Lung (tissue), 12 donors: ENCODE measurements around the gene RHOH. TPM values are rescaled to one million over a fixed set of nuclear protein-coding genes. Genes with fewer than 3 reads are reported as not detected.
"Not testable (repeated sequence)": the region's sequence is repeated elsewhere in the genome, so short reads cannot be mapped to it uniquely, and the experiment has no call there.

Experiments used
- ATAC-seq: fragments of 200-7000 bp; cut with Tn5 transposase; one replicate; pipeline ENCODE4 v1.9.1; 2020; ENCODE audit warnings: moderate number of reproducible peaks; ENCODE audit not compliant: insufficient read depth, low FRiP score
- DNase-seq, 3 donors: peaks; one replicate each; pipeline ENCODE4 v3.0.0-alpha.2; 2013 to 2017
- H3K27ac ChIP-seq, 2 donors: one replicate each; pipeline ENCODE4 v1.5.1; 2013; ENCODE audit warnings: mild to moderate bottlenecking in 2 of 2, moderate library complexity in 2 of 2, control low read depth in 1 of 2, inconsistent platforms in 1 of 2, low read depth in 1 of 2, low read length in 1 of 2
- H3K27me3 ChIP-seq, 3 donors: one replicate each; pipeline ENCODE4 v1.5.1; 2013; ENCODE audit warnings: low read length in 2 of 3; ENCODE audit not compliant: control insufficient read depth in 3 of 3, insufficient read depth in 3 of 3
- H3K36me3 ChIP-seq, 4 donors: one replicate each; pipeline ENCODE4 v1.5.1; 2013; ENCODE audit warnings: low read length in 4 of 4, mild to moderate bottlenecking in 1 of 4, moderate library complexity in 1 of 4; ENCODE audit not compliant: control insufficient read depth in 4 of 4, insufficient read depth in 4 of 4
- H3K4me1 ChIP-seq, 5 donors: one replicate each; pipeline ENCODE4 v1.5.1; 2013; ENCODE audit warnings: low read length in 5 of 5, mild to moderate bottlenecking in 2 of 5, moderate library complexity in 1 of 5; ENCODE audit not compliant: control insufficient read depth in 5 of 5, insufficient read depth in 5 of 5
- H3K4me3 ChIP-seq: one replicate; pipeline ENCODE4 v1.5.1; 2013; ENCODE audit warnings: mild to moderate bottlenecking, control low read depth, moderate library complexity
- H3K9ac ChIP-seq, 2 donors: one replicate each; pipeline ENCODE4 v1.5.1; 2013; ENCODE audit warnings: low read length in 2 of 2, control low read depth in 1 of 2; ENCODE audit not compliant: insufficient read depth in 1 of 2
- H3K9me3 ChIP-seq, 4 donors: one replicate each; pipeline ENCODE4 v1.5.1; 2013; ENCODE audit warnings: low read length in 3 of 4, mild to moderate bottlenecking in 1 of 4, moderate library complexity in 1 of 4; ENCODE audit not compliant: control insufficient read depth in 4 of 4, insufficient read depth in 3 of 4
- WGBS, 2 donors: extraction: QIAGEN DNeasy Blood & Tissue Kit; methylation state at CpG; one replicate each; pipeline ENCODE4 v1.1.7; 2013; 5-methylcytosine and 5-hydroxymethylcytosine counted together
- polyA plus RNA-seq, 2 donors: library from polyadenylated mRNA; stranded (reverse); fragments of 200-250 nt; gene quantifications; one replicate each; pipeline ENCODE4 v1.2.1, GENCODE V29; 2013
- total RNA-seq, 2 donors: library from RNA; depleted of rRNA in 1 of 2; stranded (reverse); fragments of >200 nt in 1 of 2; gene quantifications; one replicate each; pipeline ENCODE4 v1.2.1, GENCODE V29; 2014 to 2021
- TF ChIP-seq, protein P1 (sequence below): IDR thresholded peaks from 2 replicates; pipeline ENCODE4 v1.5.1; 2012; ENCODE audit warnings: mild to moderate bottlenecking; ENCODE audit errors: control extremely low read depth, extremely low read depth
- donor health status: control.
- donor health status: control.
- donor health status: Bipolar disorder and iron deficiency.
- donor health status: healthy.
- donor health status: DM: yes; HTN: yes; CAD: no.

The RHOH gene
- total and polyA plus RNA-seq, 4 donors: 1.2 to 35.8 (median 10.6) TPM

DNA sequence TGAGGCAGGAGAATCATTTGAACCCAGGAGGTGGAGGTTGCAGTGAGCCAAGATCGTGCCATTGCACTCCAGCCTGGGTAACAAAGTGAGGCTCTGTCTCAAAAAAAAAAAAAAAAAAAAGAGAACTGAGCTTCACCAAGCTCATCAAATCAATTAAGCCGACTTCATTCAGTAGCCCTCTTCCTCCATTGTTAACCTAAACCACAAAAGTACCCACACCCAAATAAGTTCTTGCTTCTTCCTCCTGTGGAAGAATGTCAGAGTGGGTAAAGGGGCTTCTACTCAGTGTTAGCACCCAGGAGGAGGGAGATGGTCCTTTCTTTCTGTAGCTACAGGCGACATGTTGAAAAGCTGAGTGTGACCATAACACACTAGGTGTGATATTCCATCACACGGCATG lies 79.7 kb downstream of the RHOH start:
- Histone ChIP-seq H3K27me3 (no peaks in the 10 kb centered on the region), H3K27ac (no peak overlapping the region), H3K9me3 (no peaks in the 10 kb centered on the region), H3K4me1 (no peaks in the 10 kb centered on the region), H3K9ac (no peak overlapping the region), H3K4me3 (no peak overlapping the region), H3K36me3 (no peaks in the 10 kb centered on the region)
- DNase-seq (no peak), ATAC-seq (no peak)
- TF ChIP-seq, protein P1, sequence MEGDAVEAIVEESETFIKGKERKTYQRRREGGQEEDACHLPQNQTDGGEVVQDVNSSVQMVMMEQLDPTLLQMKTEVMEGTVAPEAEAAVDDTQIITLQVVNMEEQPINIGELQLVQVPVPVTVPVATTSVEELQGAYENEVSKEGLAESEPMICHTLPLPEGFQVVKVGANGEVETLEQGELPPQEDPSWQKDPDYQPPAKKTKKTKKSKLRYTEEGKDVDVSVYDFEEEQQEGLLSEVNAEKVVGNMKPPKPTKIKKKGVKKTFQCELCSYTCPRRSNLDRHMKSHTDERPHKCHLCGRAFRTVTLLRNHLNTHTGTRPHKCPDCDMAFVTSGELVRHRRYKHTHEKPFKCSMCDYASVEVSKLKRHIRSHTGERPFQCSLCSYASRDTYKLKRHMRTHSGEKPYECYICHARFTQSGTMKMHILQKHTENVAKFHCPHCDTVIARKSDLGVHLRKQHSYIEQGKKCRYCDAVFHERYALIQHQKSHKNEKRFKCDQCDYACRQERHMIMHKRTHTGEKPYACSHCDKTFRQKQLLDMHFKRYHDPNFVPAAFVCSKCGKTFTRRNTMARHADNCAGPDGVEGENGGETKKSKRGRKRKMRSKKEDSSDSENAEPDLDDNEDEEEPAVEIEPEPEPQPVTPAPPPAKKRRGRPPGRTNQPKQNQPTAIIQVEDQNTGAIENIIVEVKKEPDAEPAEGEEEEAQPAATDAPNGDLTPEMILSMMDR: no peak
- WGBS, 2 donors: 73 to 74% methylated on average over 4 of the region's 4 CpGs

DNA sequence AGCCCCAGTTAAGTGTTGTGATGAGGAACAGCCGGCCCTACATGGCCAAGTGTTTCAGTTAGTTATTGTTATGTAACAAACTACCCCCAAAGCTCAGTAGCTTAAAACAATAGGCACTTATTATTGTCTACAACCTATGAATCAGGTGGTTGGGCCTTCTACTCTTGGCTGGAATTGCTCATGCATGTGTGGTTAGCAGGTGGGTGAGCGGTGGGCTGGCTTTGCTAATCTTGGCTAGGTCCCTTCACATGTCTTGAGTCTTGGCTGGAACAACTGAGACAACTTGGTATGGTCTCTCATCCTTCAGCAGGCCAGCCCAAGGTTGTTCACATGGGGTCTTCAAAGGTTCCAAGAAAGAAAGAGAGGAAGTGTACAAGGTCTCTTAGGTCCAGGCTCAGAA lies 83.8 kb downstream of the RHOH start:
- Histone ChIP-seq H3K36me3 (no peaks in the 10 kb centered on the region), H3K9me3 (peaks cover 0 to 3% (median 0%) of the 10 kb centered on the region in 4 donors), H3K4me3 (no peak overlapping the region), H3K4me1 (no peaks in the 10 kb centered on the region), H3K27me3 (no peaks in the 10 kb centered on the region), H3K9ac (no peak overlapping the region), H3K27ac (no peak overlapping the region)
- 85 to 94% methylated on average over 2 of the region's 2 CpGs for WGBS, 2 donors
- ATAC-seq: no peak
- no peak for DNase-seq
- TF ChIP-seq, protein P1: no peak

DNA sequence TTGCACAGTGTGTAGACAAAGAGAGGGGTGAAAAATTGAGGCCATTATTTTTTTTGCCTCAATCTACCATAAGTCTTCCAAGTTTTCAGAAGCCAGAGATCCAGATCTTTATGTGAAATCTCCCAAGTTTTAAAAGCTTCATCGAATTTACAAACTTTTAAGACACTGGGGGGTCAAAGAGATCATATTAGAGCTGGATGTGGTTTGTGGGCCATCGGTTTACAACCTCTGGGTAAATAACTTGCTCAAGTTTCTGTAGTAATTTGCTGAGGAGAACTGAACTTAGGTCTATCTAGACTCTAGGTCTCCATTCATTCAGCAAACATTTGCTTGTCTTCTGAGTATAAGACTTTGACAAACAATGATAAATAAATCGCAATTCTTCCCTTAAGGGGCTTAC lies 84.3 kb downstream of the RHOH start:
- H3K4me1 ChIP-seq: no peaks in the 10 kb centered on the region
- no peaks in the 10 kb centered on the region for H3K27me3 ChIP-seq
- no peak overlapping the region for H3K4me3 ChIP-seq
- H3K27ac ChIP-seq: no peak overlapping the region
- TF ChIP-seq, protein P1: no peak
- H3K9me3 ChIP-seq: peaks cover 0 to 3% (median 0%) of the 10 kb centered on the region in 4 donors
- no peak overlapping the region for H3K9ac ChIP-seq
- H3K36me3 ChIP-seq: no peaks in the 10 kb centered on the region
- no peak for DNase-seq
- WGBS, 2 donors: 85 to 94% methylated on average over 3 of the region's 3 CpGs
- ATAC-seq: no peak

DNA sequence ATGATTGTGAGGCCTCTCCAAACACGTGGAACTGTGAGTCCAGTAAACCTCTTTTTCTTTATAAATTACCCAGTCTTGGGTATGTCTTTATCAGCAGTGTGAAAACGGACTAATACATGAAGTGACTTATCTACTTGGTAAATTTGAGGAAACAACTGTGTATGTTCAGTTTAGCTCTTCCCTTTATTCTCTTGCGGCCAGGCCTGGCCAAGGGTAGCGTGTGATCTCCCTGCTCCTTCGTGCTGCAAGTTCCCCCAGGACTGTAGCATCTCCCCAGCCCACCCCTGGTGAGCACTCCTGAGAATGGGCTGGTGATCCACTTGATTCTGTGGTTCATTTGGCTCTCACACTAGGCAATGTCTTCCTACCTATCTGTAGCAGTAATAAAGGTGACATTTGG lies 85.1 kb downstream of the RHOH start:
- DNase-seq (no peak), ATAC-seq (no peak)
- Histone ChIP-seq H3K27ac (no peak overlapping the region), H3K9ac (no peak overlapping the region), H3K36me3 (no peaks in the 10 kb centered on the region), H3K4me3 (no peak overlapping the region), H3K9me3 (peaks cover 0 to 3% (median 0%) of the 10 kb centered on the region in 4 donors), H3K27me3 (no peaks in the 10 kb centered on the region), H3K4me1 (no peaks in the 10 kb centered on the region)
- 44 to 68% methylated on average over 5 of the region's 5 CpGs for WGBS, 2 donors
- TF ChIP-seq, protein P1: no peak

DNA sequence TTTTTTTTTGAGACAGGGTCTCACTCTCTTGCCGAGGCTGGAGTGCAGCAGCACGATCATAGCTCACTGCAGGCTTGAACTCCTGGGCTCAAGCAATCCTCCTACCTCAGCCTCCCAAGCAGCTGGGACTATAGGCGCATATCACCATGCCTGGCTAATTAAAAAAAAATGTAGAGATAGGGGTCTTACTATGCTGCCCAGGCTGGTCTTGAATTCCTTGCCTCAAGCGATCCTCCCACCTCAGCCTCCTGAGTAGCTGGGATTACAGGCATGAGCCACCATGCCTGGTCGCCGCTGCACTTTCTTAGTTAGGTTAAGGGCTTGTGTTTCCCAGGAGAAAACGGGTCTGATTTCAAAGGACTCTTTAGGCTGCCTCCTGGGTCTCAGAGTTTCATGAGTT lies 86.0 kb downstream of the RHOH start:
- 95 to 96% methylated on average over 7 of the region's 7 CpGs for WGBS, 2 donors
- not testable (repeated sequence) for H3K27me3 ChIP-seq, DNase-seq, H3K9ac ChIP-seq, ATAC-seq, H3K36me3 ChIP-seq, H3K4me1 ChIP-seq, H3K27ac ChIP-seq, H3K9me3 ChIP-seq, H3K4me3 ChIP-seq
